ENCODE results near the gene RDH13. TPM values are rescaled to one million over a fixed set of nuclear protein-coding genes. Genes with fewer than 3 reads are reported as not detected.

RDH13 gene
- total RNA-seq, 1 experiment from 2014 or later: 31.1 TPM

DNA sequence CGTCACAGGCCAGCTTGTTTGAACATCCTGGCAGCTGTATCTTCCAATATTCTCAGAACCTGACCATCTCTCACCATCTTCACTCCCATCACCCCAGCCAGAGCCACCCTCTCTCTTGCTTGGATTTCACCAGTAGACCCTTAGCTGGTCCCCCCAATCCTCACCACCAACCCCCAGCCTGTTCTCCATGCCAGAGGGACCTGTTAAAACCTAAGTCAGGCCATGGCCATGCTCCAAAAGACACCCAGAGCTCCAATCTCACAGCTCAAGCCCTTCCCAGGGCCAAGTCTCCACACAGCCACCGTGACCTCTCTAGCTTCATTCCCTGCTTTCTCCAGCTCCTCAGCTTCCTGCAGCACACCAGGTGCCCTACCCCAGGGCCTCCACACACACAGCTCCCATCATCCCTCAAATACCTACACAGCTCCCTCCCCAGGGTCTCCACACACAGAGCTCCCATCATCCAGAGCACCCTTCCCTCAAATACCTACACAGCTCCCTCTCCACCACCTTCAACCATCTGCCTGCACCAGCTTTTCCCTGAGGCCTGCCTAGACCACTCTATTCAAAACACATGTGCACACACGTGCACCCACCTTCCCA is 26.5 kb upstream of the RDH13 start:
- BruUV-seq (replicated peaks): no TSS peak
- DNase-seq (ENCODE audit: low read depth, low spot score) (no peak), ATAC-seq (no peak)
- Histone ChIP-seq H3K4me2 (ENCODE audit: low read length) (no peak overlapping the region), H3K9me2 (ENCODE audit: insufficient read depth) (no peaks in the 10 kb centered on the region), H3K79me2 (ENCODE audit: insufficient read depth, low read length) (no peaks in the 10 kb centered on the region), H3K4me3 (replicated peaks in 1 of 2; ENCODE audit: low read depth in 1 of 2, low read length in 2 of 2) (no peak overlapping the region), H3K9me3 (ENCODE audit: control insufficient read depth in 1 of 2, insufficient read depth in 1 of 2, low read depth in 1 of 2, low read length in 2 of 2) (no peaks in the 10 kb centered on the region), H3K27me3 (ENCODE audit: insufficient read depth, low read length) (no peaks in the 10 kb centered on the region), H4K20me1 (ENCODE audit: insufficient read depth) (no peaks in the 10 kb centered on the region), H2AFZ (ENCODE audit: low read depth, low read length, poor library complexity, severe bottlenecking) (no peak overlapping the region), H3K36me3 (ENCODE audit: control insufficient read depth in 1 of 2, insufficient read depth in 2 of 2, low read length in 2 of 2) (peaks cover 0 to 11% of the 10 kb centered on the region in 2 experiments; a peak in 2 of 4 replicates), H3K4me1 (ENCODE audit: control insufficient read depth in 1 of 2, insufficient read depth in 2 of 2, low read length in 2 of 2) (peaks cover 0 to 3% of the 10 kb centered on the region in 2 experiments; a peak in 1 of 4 replicates), H3K27ac (ENCODE audit: low read depth, low read length) (peak overlapping the region; percentile 22; the same call in 1 of the 2 replicates), H3K9ac (ENCODE audit: low read length) (no peak overlapping the region)
- intact Hi-C loops (cut with micrococcal nuclease): no loop called here
- ChIA-PET RAD21 (ENCODE audit: low non-redundant PET in 1 of 2, low total read pairs in 2 of 2, uncharacterized antibody in 2 of 2, unreplicated experiment in 2 of 2) (no interaction called here), POLR2A (interaction anchor here (0.5 to 1.2 kb wide), 2 partner anchors 28 to 626 kb away, joined by 3 read pairs; partner anchors contain the start of genes LENG9 and PPP1R12C), CTCF (interaction anchor here (0.9 to 2.1 kb wide), 4 partner anchors 9 to 329 kb away, joined by 3 to 14 read pairs (median 8); no protein-coding TSS in a partner anchor)
- TF ChIP-seq EZH2phosphoT487 (IDR thresholded peaks at IDR 0.05; ENCODE audit: borderline replicate concordance): no peak
- no peak for TF ChIP-seq ZFX (IDR thresholded peaks at IDR 0.05)
- no peak for TF ChIP-seq EGR1 (IDR thresholded peaks at IDR 0.05; ENCODE audit: low read depth)
- TF ChIP-seq, protein P1, sequence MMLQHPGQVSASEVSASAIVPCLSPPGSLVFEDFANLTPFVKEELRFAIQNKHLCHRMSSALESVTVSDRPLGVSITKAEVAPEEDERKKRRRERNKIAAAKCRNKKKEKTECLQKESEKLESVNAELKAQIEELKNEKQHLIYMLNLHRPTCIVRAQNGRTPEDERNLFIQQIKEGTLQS (IDR thresholded peaks at IDR 0.05): no peak
- TF ChIP-seq, protein P2, sequence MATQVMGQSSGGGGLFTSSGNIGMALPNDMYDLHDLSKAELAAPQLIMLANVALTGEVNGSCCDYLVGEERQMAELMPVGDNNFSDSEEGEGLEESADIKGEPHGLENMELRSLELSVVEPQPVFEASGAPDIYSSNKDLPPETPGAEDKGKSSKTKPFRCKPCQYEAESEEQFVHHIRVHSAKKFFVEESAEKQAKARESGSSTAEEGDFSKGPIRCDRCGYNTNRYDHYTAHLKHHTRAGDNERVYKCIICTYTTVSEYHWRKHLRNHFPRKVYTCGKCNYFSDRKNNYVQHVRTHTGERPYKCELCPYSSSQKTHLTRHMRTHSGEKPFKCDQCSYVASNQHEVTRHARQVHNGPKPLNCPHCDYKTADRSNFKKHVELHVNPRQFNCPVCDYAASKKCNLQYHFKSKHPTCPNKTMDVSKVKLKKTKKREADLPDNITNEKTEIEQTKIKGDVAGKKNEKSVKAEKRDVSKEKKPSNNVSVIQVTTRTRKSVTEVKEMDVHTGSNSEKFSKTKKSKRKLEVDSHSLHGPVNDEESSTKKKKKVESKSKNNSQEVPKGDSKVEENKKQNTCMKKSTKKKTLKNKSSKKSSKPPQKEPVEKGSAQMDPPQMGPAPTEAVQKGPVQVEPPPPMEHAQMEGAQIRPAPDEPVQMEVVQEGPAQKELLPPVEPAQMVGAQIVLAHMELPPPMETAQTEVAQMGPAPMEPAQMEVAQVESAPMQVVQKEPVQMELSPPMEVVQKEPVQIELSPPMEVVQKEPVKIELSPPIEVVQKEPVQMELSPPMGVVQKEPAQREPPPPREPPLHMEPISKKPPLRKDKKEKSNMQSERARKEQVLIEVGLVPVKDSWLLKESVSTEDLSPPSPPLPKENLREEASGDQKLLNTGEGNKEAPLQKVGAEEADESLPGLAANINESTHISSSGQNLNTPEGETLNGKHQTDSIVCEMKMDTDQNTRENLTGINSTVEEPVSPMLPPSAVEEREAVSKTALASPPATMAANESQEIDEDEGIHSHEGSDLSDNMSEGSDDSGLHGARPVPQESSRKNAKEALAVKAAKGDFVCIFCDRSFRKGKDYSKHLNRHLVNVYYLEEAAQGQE (IDR thresholded peaks at IDR 0.05; ENCODE audit: low read depth): no peak
- TF ChIP-seq, protein P3, sequence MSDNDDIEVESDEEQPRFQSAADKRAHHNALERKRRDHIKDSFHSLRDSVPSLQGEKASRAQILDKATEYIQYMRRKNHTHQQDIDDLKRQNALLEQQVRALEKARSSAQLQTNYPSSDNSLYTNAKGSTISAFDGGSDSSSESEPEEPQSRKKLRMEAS (IDR thresholded peaks at IDR 0.05): no peak
- no peak for TF ChIP-seq ZNF274 (IDR thresholded peaks at IDR 0.05; ENCODE audit: low read depth, low read length)
- TF ChIP-seq POLR2A (IDR thresholded peaks at IDR 0.05; ENCODE audit: borderline replicate concordance, extremely low read depth, insufficient read depth, insufficient read length): no peak
- no peak for TF ChIP-seq CEBPB (IDR thresholded peaks at IDR 0.05; ENCODE audit: low read depth)
- no peak for TF ChIP-seq JUND (IDR thresholded peaks at IDR 0.05)
- TF ChIP-seq SP1 (IDR thresholded peaks at IDR 0.05; ENCODE audit: low read depth): no peak

All from HCT116 (cell line).